ENCODE results near the gene POLR1C.

The POLR1C gene

DNA sequence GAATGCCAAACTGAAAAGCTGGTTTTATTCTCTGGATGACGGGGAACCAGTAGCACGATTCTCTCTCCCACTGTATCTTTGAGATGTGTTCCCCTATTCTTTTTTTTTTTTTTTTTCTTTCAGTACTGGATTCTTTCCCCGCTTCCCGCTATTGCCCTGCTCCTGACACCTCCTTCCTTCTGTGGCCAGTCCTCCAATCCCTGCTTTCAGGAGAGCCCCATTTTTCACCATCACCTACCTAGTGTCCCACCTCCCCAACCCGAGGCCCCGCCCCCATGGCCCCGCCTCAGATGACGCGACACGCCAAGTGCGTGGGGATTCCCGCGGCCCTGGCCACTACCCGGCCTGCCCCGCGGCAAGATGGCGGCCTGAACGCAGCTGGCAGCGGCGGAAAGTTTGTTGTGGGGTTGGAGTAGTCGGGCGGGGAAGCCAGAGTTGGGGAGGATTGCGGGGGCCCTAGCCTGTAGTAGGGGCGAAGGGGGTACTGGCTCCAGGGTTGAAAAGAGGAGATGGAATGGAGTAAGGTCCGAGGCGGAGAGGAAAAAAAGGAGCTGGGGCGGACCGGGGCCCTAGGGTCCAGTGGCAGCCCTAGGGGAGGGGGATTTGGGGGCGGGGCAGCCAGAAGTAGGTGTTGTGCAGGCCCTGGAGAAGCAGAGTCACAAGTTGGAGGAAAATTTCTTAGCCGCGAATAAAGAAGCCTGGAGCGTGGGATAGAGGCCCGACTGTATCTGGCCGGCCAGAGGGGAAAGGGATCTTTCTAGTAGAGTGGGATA lies 39.5 kb upstream of the POLR1C start, which contains the start of gene TJAP1:
Gene TJAP1 (plus strand): TSS at position 336 of the 773 bp plus-strand sequence. CDS start 21,432 bp downstream, outside the sequence.
- Histone ChIP-seq H3K4me3 (ENCODE audit: low read depth, low read length) (peak within 1 kb of the TSS; percentile 81), H3K4me1 (ENCODE audit: control insufficient read depth, insufficient read depth, low read length) (peaks cover 10% of the 10 kb centered on the region), H3K36me3 (ENCODE audit: control insufficient read depth in 2 of 2, insufficient read depth in 1 of 2, low read length in 2 of 2) (peaks cover 0 to 19% of the 10 kb centered on the region in 2 experiments; a peak in 2 of 3 replicates), H3K9me3 (ENCODE audit: control insufficient read depth, insufficient read depth, low read depth, low read length) (no peaks in the 10 kb centered on the region), H3K27ac (ENCODE audit: extremely low read depth, low read depth, low read length) (peak within 1 kb of the TSS; percentile 50)
- ChIA-PET POLR2A (interaction anchor here (0.6 to 2.2 kb wide), 31 partner anchors 8 to 696 kb away, joined by 3 to 13 read pairs (median 4); partner anchors contain the start of genes ABCC10, BICRAL, LRRC73 and POLH), CTCF (interaction anchor here (0.9 to 2.0 kb wide), 4 partner anchors 9 to 29 kb away, joined by 3 to 9 read pairs (median 5); no protein-coding TSS in a partner anchor)
- TF ChIP-seq KLF8 (tag by site-specific recombination; IDR thresholded peaks at IDR 0.05) (peak; percentile 72; the same call in 1 of the 2 replicates), ZNF660 (tag by site-specific recombination; IDR thresholded peaks at IDR 0.05) (0 out of 2 replicates have a peak, but pooled peaks have one; percentile 31), ZNF426 (tag by site-specific recombination; IDR thresholded peaks at IDR 0.05) (no peak), KLF9 (tag by site-specific recombination; IDR thresholded peaks at IDR 0.05; ENCODE audit: low read depth) (peak; percentile 66; the same call in 1 of the 2 replicates), ZSCAN30 (tag by site-specific recombination; IDR thresholded peaks at IDR 0.05) (0 out of 2 replicates have a peak, but pooled peaks have one; percentile 41), ZNF654 (tag by site-specific recombination; IDR thresholded peaks at IDR 0.05; ENCODE audit: low read depth) (no peak), ZNF548 (tag by site-specific recombination; IDR thresholded peaks at IDR 0.05) (no peak), ZNF169 (tag by site-specific recombination; IDR thresholded peaks at IDR 0.05) (no peak), ZFP3 (tag by site-specific recombination; IDR thresholded peaks at IDR 0.05; ENCODE audit: low read depth) (no peak), ZNF350 (tag by site-specific recombination; IDR thresholded peaks at IDR 0.05) (no peak), ZNF121 (tag by site-specific recombination; IDR thresholded peaks at IDR 0.05) (no peak), ZNF223 (tag by site-specific recombination; IDR thresholded peaks at IDR 0.05) (no peak), MYNN (tag by site-specific recombination; IDR thresholded peaks at IDR 0.05; ENCODE audit: borderline replicate concordance) (no peak), SP3 (tag by site-specific recombination; IDR thresholded peaks at IDR 0.05) (peak; percentile 92), ZNF175 (tag by site-specific recombination; IDR thresholded peaks at IDR 0.05) (no peak), ZNF16 (tag by site-specific recombination; IDR thresholded peaks at IDR 0.05; ENCODE audit: low read depth) (no peak), MZF1 (tag by site-specific recombination; IDR thresholded peaks at IDR 0.05; ENCODE audit: borderline replicate concordance) (no peak), ZNF558 (tag by site-specific recombination; IDR thresholded peaks at IDR 0.05) (no peak), KLF1 (tag by site-specific recombination; IDR thresholded peaks at IDR 0.05) (no peak; the same call in 1 of the 2 replicates)
- TF ChIP-seq, protein P1, sequence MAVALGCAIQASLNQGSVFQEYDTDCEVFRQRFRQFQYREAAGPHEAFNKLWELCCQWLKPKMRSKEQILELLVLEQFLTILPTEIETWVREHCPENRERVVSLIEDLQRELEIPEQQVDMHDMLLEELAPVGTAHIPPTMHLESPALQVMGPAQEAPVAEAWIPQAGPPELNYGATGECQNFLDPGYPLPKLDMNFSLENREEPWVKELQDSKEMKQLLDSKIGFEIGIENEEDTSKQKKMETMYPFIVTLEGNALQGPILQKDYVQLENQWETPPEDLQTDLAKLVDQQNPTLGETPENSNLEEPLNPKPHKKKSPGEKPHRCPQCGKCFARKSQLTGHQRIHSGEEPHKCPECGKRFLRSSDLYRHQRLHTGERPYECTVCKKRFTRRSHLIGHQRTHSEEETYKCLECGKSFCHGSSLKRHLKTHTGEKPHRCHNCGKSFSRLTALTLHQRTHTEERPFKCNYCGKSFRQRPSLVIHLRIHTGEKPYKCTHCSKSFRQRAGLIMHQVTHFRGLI (tag by site-specific recombination; IDR thresholded peaks at IDR 0.05) = no peak
- TF ChIP-seq, protein P2, sequence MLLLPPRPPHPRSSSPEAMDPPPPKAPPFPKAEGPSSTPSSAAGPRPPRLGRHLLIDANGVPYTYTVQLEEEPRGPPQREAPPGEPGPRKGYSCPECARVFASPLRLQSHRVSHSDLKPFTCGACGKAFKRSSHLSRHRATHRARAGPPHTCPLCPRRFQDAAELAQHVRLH (tag by site-specific recombination; IDR thresholded peaks at IDR 0.05) = no peak
- TF ChIP-seq, protein P3, sequence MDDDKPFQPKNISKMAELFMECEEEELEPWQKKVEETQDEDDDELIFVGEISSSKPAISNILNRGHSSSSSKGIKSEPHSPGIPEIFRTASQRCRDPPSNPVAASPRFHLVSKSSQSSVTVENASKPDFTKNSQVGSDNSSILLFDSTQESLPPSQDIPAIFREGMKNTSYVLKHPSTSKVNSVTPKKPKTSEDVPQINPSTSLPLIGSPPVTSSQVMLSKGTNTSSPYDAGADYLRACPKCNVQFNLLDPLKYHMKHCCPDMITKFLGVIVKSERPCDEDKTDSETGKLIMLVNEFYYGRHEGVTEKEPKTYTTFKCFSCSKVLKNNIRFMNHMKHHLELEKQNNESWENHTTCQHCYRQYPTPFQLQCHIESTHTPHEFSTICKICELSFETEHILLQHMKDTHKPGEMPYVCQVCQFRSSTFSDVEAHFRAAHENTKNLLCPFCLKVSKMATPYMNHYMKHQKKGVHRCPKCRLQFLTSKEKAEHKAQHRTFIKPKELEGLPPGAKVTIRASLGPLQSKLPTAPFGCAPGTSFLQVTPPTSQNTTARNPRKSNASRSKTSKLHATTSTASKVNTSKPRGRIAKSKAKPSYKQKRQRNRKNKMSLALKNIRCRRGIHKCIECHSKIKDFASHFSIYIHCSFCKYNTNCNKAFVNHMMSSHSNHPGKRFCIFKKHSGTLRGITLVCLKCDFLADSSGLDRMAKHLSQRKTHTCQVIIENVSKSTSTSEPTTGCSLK (tag by site-specific recombination; IDR thresholded peaks at IDR 0.05) = no peak
- TF ChIP-seq, protein P4, sequence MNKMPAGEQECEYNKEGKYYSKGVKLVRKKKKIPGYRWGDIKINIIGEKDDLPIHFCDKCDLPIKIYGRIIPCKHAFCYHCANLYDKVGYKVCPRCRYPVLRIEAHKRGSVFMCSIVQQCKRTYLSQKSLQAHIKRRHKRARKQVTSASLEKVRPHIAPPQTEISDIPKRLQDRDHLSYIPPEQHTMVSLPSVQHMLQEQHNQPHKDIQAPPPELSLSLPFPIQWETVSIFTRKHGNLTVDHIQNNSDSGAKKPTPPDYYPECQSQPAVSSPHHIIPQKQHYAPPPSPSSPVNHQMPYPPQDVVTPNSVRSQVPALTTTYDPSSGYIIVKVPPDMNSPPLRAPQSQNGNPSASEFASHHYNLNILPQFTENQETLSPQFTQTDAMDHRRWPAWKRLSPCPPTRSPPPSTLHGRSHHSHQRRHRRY (tag by site-specific recombination; IDR thresholded peaks at IDR 0.05) = no peak
- TF ChIP-seq, protein P5, sequence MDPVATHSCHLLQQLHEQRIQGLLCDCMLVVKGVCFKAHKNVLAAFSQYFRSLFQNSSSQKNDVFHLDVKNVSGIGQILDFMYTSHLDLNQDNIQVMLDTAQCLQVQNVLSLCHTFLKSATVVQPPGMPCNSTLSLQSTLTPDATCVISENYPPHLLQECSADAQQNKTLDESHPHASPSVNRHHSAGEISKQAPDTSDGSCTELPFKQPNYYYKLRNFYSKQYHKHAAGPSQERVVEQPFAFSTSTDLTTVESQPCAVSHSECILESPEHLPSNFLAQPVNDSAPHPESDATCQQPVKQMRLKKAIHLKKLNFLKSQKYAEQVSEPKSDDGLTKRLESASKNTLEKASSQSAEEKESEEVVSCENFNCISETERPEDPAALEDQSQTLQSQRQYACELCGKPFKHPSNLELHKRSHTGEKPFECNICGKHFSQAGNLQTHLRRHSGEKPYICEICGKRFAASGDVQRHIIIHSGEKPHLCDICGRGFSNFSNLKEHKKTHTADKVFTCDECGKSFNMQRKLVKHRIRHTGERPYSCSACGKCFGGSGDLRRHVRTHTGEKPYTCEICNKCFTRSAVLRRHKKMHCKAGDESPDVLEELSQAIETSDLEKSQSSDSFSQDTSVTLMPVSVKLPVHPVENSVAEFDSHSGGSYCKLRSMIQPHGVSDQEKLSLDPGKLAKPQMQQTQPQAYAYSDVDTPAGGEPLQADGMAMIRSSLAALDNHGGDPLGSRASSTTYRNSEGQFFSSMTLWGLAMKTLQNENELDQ (tag by site-specific recombination; IDR thresholded peaks at IDR 0.05; ENCODE audit: low read depth) = no peak
- TF ChIP-seq, protein P6, sequence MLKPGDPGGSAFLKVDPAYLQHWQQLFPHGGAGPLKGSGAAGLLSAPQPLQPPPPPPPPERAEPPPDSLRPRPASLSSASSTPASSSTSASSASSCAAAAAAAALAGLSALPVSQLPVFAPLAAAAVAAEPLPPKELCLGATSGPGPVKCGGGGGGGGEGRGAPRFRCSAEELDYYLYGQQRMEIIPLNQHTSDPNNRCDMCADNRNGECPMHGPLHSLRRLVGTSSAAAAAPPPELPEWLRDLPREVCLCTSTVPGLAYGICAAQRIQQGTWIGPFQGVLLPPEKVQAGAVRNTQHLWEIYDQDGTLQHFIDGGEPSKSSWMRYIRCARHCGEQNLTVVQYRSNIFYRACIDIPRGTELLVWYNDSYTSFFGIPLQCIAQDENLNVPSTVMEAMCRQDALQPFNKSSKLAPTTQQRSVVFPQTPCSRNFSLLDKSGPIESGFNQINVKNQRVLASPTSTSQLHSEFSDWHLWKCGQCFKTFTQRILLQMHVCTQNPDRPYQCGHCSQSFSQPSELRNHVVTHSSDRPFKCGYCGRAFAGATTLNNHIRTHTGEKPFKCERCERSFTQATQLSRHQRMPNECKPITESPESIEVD (tag by site-specific recombination; IDR thresholded peaks at IDR 0.05) = no peak
